CD4-positive, alpha-beta T cell (primary cell): ENCODE measurements around the gene ZNF778. TPM values are rescaled to one million over a fixed set of nuclear protein-coding genes. Genes with fewer than 3 reads are reported as not detected.

Experiments
- ATAC-seq: fragments of 200-7000 bp; cut with Tn5 transposase; one replicate; pipeline ENCODE4 v1.10.0; 2022; ENCODE audit warnings: mild to moderate bottlenecking; ENCODE audit not compliant: poor library complexity
- CTCF ChIA-PET: fragments of 350-600 bp; sonication (Branson Sonifier 250); formaldehyde crosslinking; loops from one replicate; lab custom pipeline; 2021; ENCODE audit warnings: antibody characterized with exemption, inconsistent platforms; lab: Charles Lee
- POLR2A ChIA-PET: fragments of 350-600 bp; sonication (Branson Sonifier 250); formaldehyde crosslinking; loops from one replicate; lab custom pipeline; 2021; ENCODE audit warnings: antibody characterized with exemption, inconsistent platforms; lab: Charles Lee
- DNase-seq, 14 experiments: peaks; one replicate each; pipeline ENCODE4 v3.0.0-alpha.2; 2013 to 2020; ENCODE audit warnings: mixed read lengths in 2 of 14
- H3K27ac ChIP-seq, 2 donors: one replicate each; pipeline versions ENCODE4 v1.5.1 to v1.7.0; 2013; ENCODE audit warnings: low read length in 2 of 2, low read depth in 1 of 2, mild to moderate bottlenecking in 1 of 2
- H3K27me3 ChIP-seq, 2 experiments: 1 replicate in 1 of 2; 2 replicates in 1 of 2; pipeline versions ENCODE4 v1.6.1 to v1.7.0; 2013; ENCODE audit warnings: low read length in 2 of 2, control low read depth in 1 of 2, mild to moderate bottlenecking in 1 of 2, moderate library complexity in 1 of 2; ENCODE audit not compliant: insufficient read depth in 2 of 2, control insufficient read depth in 1 of 2
- H3K36me3 ChIP-seq: one replicate; pipeline ENCODE4 v1.6.1; 2013; ENCODE audit warnings: low read length, control low read depth; ENCODE audit not compliant: insufficient read depth
- H3K4me1 ChIP-seq: one replicate; pipeline ENCODE4 v1.6.1; 2013; ENCODE audit warnings: low read length, control low read depth; ENCODE audit not compliant: insufficient read depth
- H3K4me3 ChIP-seq: one replicate; pipeline ENCODE4 v1.5.1; 2013; ENCODE audit warnings: mild to moderate bottlenecking, low read length, moderate library complexity
- H3K9me3 ChIP-seq, 2 experiments: 1 replicate in 1 of 2; 2 replicates in 1 of 2; pipeline versions ENCODE4 v1.6.1 to v1.7.0; 2013; ENCODE audit warnings: low read length in 2 of 2, mild to moderate bottlenecking in 2 of 2, control low read depth in 1 of 2, moderate library complexity in 1 of 2; ENCODE audit not compliant: control insufficient read depth in 1 of 2, insufficient read depth in 1 of 2
- H3K27ac Mint-ChIP-seq: one replicate; pipeline ENCODE4 v1.8.0; 2020; ENCODE audit warnings: mixed read lengths
- H3K27me3 Mint-ChIP-seq: one replicate; pipeline ENCODE4 v1.8.0; 2021; ENCODE audit warnings: mixed read lengths
- H3K36me3 Mint-ChIP-seq: one replicate; pipeline ENCODE4 v1.8.0; 2021; ENCODE audit warnings: low read depth, mixed read lengths
- H3K4me1 Mint-ChIP-seq: one replicate; pipeline ENCODE4 v1.8.0; 2021; ENCODE audit warnings: low read depth, mixed read lengths
- H3K4me3 Mint-ChIP-seq: one replicate; pipeline ENCODE4 v1.8.0; 2020; ENCODE audit warnings: mild to moderate bottlenecking, mixed read lengths
- H3K9me3 Mint-ChIP-seq: one replicate; pipeline ENCODE4 v1.8.0; 2020; ENCODE audit warnings: mixed read lengths
- intact Hi-C, 2 experiments: fragments of 100-400 bp; cut with DNase I in 1 of 2; cut with micrococcal nuclease in 1 of 2; formaldehyde crosslinking; loops; one replicate each; pipeline versions ENCODE4 v1.15.1 to v1.9.0; 2023 to 2025; cut with DNase I, micrococcal nuclease
- total RNA-seq, 174 experiments: library from RNA in 2 of 174; stranded (reverse) in 2 of 174; gene quantifications; one replicate each; pipeline ENCODE4 v1.2.3 and lab custom pipeline; 2021 to 2026
- TF ChIP-seq, protein P1 (sequence below): fragments of 200-600 bp; IDR thresholded peaks from one replicate; pipeline ENCODE4 v1.8.0; 2022; ENCODE audit warnings: antibody characterized with exemption, mild to moderate bottlenecking

Gene ZNF778
- total RNA-seq, 2 experiments from 2014 or later: 4.0 to 6.7 TPM

GRCh38 chr16:89172528-89173173, 44.9 kb upstream of the ZNF778 start:
- Histone ChIP-seq H3K27me3 (no peaks in the 10 kb centered on the region), H3K9me3 (peaks cover 0 to 5% of the 10 kb centered on the region in 2 experiments), H3K36me3 (no peaks in the 10 kb centered on the region), H3K4me3 (no peak overlapping the region), H3K27ac (no peak overlapping the region), H3K4me1 (peaks cover 21% of the 10 kb centered on the region)
- TF ChIP-seq, protein P1, sequence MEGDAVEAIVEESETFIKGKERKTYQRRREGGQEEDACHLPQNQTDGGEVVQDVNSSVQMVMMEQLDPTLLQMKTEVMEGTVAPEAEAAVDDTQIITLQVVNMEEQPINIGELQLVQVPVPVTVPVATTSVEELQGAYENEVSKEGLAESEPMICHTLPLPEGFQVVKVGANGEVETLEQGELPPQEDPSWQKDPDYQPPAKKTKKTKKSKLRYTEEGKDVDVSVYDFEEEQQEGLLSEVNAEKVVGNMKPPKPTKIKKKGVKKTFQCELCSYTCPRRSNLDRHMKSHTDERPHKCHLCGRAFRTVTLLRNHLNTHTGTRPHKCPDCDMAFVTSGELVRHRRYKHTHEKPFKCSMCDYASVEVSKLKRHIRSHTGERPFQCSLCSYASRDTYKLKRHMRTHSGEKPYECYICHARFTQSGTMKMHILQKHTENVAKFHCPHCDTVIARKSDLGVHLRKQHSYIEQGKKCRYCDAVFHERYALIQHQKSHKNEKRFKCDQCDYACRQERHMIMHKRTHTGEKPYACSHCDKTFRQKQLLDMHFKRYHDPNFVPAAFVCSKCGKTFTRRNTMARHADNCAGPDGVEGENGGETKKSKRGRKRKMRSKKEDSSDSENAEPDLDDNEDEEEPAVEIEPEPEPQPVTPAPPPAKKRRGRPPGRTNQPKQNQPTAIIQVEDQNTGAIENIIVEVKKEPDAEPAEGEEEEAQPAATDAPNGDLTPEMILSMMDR: no peak
- intact Hi-C loops: no loop called here
- Mint-ChIP-seq H3K4me1 (peaks cover 8% of the 10 kb centered on the region), H3K9me3 (no peaks in the 10 kb centered on the region), H3K4me3 (no peak overlapping the region), H3K27me3 (peaks cover 4% of the 10 kb centered on the region), H3K36me3 (no peaks in the 10 kb centered on the region), H3K27ac (no peak overlapping the region)
- ATAC-seq (no peak), DNase-seq (no peak)
- CTCF ChIA-PET: no interaction called here
- POLR2A ChIA-PET: no interaction called here

DNA sequence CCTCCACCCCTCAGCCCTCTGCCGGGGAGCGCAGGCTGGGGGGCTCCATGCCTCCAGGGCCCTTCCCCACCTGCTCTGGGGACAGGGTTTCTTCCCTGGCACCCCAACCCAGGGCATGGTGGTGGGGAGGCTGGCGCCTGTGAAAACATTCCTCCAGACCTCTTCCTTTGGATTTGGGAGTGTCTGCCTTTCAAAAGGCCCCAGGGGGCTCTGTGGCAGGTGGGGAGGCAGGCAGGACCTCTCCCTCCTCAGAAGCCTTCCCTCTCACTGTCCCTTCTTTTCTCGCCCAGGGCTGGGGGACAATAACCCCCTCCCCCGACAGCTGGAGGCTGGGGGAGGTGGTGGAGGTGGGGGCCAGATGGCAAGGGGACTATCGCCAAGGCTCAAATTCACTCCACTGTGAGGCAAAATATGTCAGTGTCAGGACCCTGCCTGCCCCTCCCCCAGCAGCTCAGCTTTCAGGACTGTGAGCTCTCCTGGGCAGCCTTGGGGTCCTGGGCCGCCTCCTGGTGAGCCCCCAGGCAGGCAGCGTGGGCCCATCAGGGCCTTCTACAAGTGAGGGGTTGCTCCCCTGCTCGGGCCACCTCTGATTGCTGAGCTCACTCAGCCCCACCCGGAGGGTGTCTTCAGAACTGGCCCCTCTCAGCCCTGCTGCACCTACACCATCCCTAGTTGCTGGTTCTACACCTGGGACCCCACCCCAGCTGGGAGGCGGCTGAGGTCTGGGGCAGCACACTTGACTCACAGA, 44.2 kb upstream of the ZNF778 start:
- POLR2A ChIA-PET: interaction anchor here (0.6 to 1.3 kb wide), 2 partner anchors 10 to 371 kb away, joined by 3 read pairs; no protein-coding TSS in a partner anchor
- Mint-ChIP-seq H3K27ac (no peak overlapping the region), H3K27me3 (peaks cover 4% of the 10 kb centered on the region), H3K4me3 (peak overlapping the region; percentile 15), H3K36me3 (no peaks in the 10 kb centered on the region), H3K4me1 (peaks cover 8% of the 10 kb centered on the region), H3K9me3 (no peaks in the 10 kb centered on the region)
- intact Hi-C loops: no loop called here
- Histone ChIP-seq H3K4me3 (no peak overlapping the region), H3K9me3 (peaks cover 0 to 2% of the 10 kb centered on the region in 2 experiments), H3K4me1 (peaks cover 19% of the 10 kb centered on the region), H3K36me3 (no peaks in the 10 kb centered on the region), H3K27ac (no peak overlapping the region), H3K27me3 (no peaks in the 10 kb centered on the region)
- CTCF ChIA-PET: no interaction called here
- DNase-seq (no peak), ATAC-seq (no peak)
- TF ChIP-seq, protein P1: no peak

DNA sequence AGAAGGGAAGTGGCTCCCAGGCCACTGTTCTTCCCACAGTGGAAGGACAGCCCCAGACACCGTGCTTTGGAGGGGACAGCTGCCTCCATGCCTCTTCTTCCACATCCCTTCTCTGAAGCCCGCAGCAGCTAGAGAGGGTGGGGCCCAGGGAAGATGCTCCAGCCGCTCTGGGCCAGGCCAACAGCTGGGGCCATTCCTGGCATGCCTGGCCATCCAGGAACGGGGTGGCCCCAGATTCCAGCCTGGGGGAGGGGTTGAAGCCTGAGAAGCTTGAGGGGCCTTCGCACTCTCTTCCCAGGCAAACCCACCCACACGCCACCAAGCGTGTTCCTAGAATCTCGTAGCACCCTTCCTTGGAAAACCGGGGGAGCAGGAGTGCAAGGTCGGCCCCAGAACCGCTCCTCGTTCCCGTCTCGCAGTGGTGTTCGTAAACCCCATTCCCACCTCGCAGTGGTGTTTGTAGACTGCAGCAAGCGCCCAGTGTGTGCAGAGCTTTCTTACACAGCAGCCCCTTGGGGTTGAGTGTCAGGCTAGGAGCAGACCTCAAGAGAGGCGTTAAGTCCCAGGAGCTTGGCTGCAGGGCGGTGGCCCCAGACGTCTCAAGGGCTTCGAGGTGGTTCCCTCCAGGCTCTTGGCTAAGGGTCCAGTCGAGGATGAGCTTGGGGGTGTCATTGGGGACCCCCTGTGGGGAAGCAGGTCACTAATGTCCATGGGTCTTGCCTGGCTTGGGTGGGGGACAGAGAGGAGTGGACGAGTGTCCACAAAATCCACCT, 43.3 kb upstream of the ZNF778 start:
- peaks cover 4% of the 10 kb centered on the region for H3K27me3 Mint-ChIP-seq

More for the DNA sequence above, 43.3 kb upstream of the ZNF778 start:
- intact Hi-C loops: no loop called here
- Histone ChIP-seq H3K4me3 (no peak overlapping the region), H3K36me3 (no peaks in the 10 kb centered on the region), H3K4me1 (peaks cover 19% of the 10 kb centered on the region), H3K9me3 (no peaks in the 10 kb centered on the region), H3K27ac (no peak overlapping the region), H3K27me3 (no peaks in the 10 kb centered on the region)
- peaks cover 8% of the 10 kb centered on the region for H3K4me1 Mint-ChIP-seq
- no peak for ATAC-seq
- POLR2A ChIA-PET: interaction anchor here (0.6 to 1.3 kb wide), 2 partner anchors 9 to 371 kb away, joined by 3 read pairs; no protein-coding TSS in a partner anchor
- no peaks in the 10 kb centered on the region for H3K36me3 Mint-ChIP-seq
- H3K4me3 Mint-ChIP-seq: no peak overlapping the region
- H3K9me3 Mint-ChIP-seq: no peaks in the 10 kb centered on the region
- TF ChIP-seq, protein P1: no peak
- no peak for DNase-seq
- CTCF ChIA-PET: no interaction called here
- no peak overlapping the region for H3K27ac Mint-ChIP-seq
